Epithelial cell of proximal tubule (primary cell): ENCODE data around the gene AADAT. TPM values are rescaled to one million over a fixed set of nuclear protein-coding genes. Genes with fewer than 3 reads are reported as not detected.

Experiments used
- DNase-seq: peaks from one replicate; pipeline ENCODE4 v3.0.0-alpha.2; 2011; ENCODE audit warnings: low read depth
- H3K4me3 ChIP-seq: 2 replicates; pipeline ENCODE4 v1.5.1; 2011; ENCODE audit warnings: low read depth, mild to moderate bottlenecking, low read length
- CTCF ChIP-seq: conservative IDR thresholded peaks from 2 replicates; pipeline ENCODE4 v1.5.1; 2012; ENCODE audit warnings: low read depth, mild to moderate bottlenecking, low read length
- total RNA-seq: library from RNA; depleted of rRNA; stranded (reverse); fragments of >200 nt; gene quantifications from 2 replicates; pipeline ENCODE4 v1.2.3, GENCODE V29; 2015

AADAT gene
- total RNA-seq, 1 donor from 2014 or later, result 17.4 TPM

GRCh38 chr4:170026253-170027021 lies 63.3 kb downstream of the AADAT start, which contains the start of gene MFAP3L:
Gene MFAP3L, minus strand, starts transcription at chr4:170026395. Its CDS starts 20,518 bp downstream, at chr4:170005877.
- no peak for TF ChIP-seq CTCF
- no peak for DNase-seq
- peak within 1 kb of the TSS; percentile 84 for H3K4me3 ChIP-seq

GRCh38 chr4:170025523-170026252 lies 64.1 kb downstream of the AADAT start:
- DNase-seq, result no peak
- TF ChIP-seq CTCF, result no peak

GRCh38 chr4:170022211-170022610 lies 67.5 kb downstream of the AADAT start:
- no peak overlapping the region for H3K4me3 ChIP-seq
- TF ChIP-seq CTCF, result no peak
- DNase-seq, result no peak

More at GRCh38 chr4:170025523-170026252, 64.1 kb downstream of the AADAT start:
- H3K4me3 ChIP-seq, result peak overlapping the region; percentile 84

- no peak for TF ChIP-seq CTCF
- no peak for DNase-seq
- H3K4me3 ChIP-seq, result no peak overlapping the region
These were observed 72.5 kb downstream of the AADAT start for GRCh38 chr4:170017252-170017651.

GRCh38 chr4:170015285-170015684 lies 74.5 kb downstream of the AADAT start:
- H3K4me3 ChIP-seq, result no peak overlapping the region
- no peak for TF ChIP-seq CTCF
- no peak for DNase-seq

- no peak for DNase-seq
- no peak overlapping the region for H3K4me3 ChIP-seq
- no peak for TF ChIP-seq CTCF
These were observed 75.3 kb downstream of the AADAT start for GRCh38 chr4:170014359-170015011.
